GM12878 (cell line): ENCODE results near the gene GABPA. TPM values are rescaled to one million over a fixed set of nuclear protein-coding genes. Genes with fewer than 3 reads are reported as not detected.

Source experiments
- ATAC-seq: fragments of 200-7000 bp; cut with Tn5 transposase; 3 replicates; pipeline ENCODE4 v1.9.1; 2020; ENCODE audit warnings: mild to moderate bottlenecking, moderate library complexity
- BruUV-seq: library from RNA; stranded (reverse); fragments of 400-500 nt; replicated peaks from 2 replicates; lab custom pipeline; 2021; lab: Mats Ljungman, UMichigan
- CTCF ChIA-PET: fragments of 300-600 bp; sonication (Branson Sonifier 250); formaldehyde crosslinking; extraction: SDS; loops from one replicate; lab custom pipeline; 2021; ENCODE audit warnings: inconsistent platforms; lab: Yijun Ruan, JAX
- POLR2A ChIA-PET: fragments of 350-600 bp; formaldehyde crosslinking; extraction: SDS; loops from one replicate; lab custom pipeline; 2021; ENCODE audit warnings: inconsistent platforms; lab: Charles Lee
- RAD21 ChIA-PET: fragments of 300-600 bp; sonication (Branson Sonifier 250); formaldehyde crosslinking; loops from one replicate; lab custom pipeline; 2023; ENCODE audit warnings: antibody characterized with exemption; ENCODE audit not compliant: unreplicated experiment; lab: Charles Lee
- SMC1A ChIA-PET: fragments of 300-600 bp; sonication (Branson Sonifier 250); formaldehyde crosslinking; loops from one replicate; lab custom pipeline; 2023; ENCODE audit not compliant: unreplicated experiment, uncharacterized antibody; lab: Charles Lee
- DNase-seq: peaks from one replicate; pipeline ENCODE4 v3.0.0-alpha.2; 2011; ENCODE audit warnings: low read depth, low spot score
- FAIRE-seq: peaks from 3 replicates; lab custom pipeline; 2011; peaks lifted over from hg19 to GRCh38; lab: Jason Lieb, UNC
- H2AFZ ChIP-seq: 2 replicates; pipeline ENCODE4 v1.6.0; 2011; ENCODE audit warnings: low read depth, low read length, control low read depth; ENCODE audit not compliant: control insufficient read depth
- H3K27ac ChIP-seq: 2 replicates; pipeline ENCODE4 v1.5.1; 2011; ENCODE audit warnings: control low read depth; ENCODE audit not compliant: control insufficient read depth, insufficient read depth
- H3K27me3 ChIP-seq, 2 experiments: replicated peaks in 1 of 2; 2 replicates each; pipeline versions ENCODE4 v1.6.0 to v1.6.1; 2011; ENCODE audit warnings: low read length in 1 of 2; ENCODE audit not compliant: control insufficient read depth in 2 of 2, insufficient read depth in 2 of 2
- H3K36me3 ChIP-seq, 2 experiments: 2 replicates each; pipeline ENCODE4 v1.5.1; 2011; ENCODE audit warnings: low read length in 1 of 2; ENCODE audit not compliant: control insufficient read depth in 2 of 2, insufficient read depth in 2 of 2
- H3K4me1 ChIP-seq: 2 replicates; pipeline ENCODE4 v1.6.1; 2011; ENCODE audit warnings: mild to moderate bottlenecking, low read length, moderate library complexity, mixed read lengths; ENCODE audit not compliant: control insufficient read depth, insufficient read depth
- H3K4me2 ChIP-seq: 2 replicates; pipeline ENCODE4 v1.6.0; 2011; ENCODE audit warnings: control low read depth; ENCODE audit not compliant: control insufficient read depth, insufficient read depth
- H3K4me3 ChIP-seq: fragments of 200-600 bp; sonication (generic); 2 replicates; pipeline ENCODE4 v1.5.1; 2016
- H3K79me2 ChIP-seq: 2 replicates; pipeline ENCODE4 v1.6.0; 2011; ENCODE audit warnings: low read length; ENCODE audit not compliant: control insufficient read depth, insufficient read depth
- H3K9ac ChIP-seq: 2 replicates; pipeline ENCODE4 v1.8.0; 2011; ENCODE audit warnings: low read length, control low read depth, mixed read lengths; ENCODE audit not compliant: control insufficient read depth, insufficient read depth
- H3K9me3 ChIP-seq: replicated peaks from 3 replicates; pipeline ENCODE4 v1.5.1; 2011; ENCODE audit warnings: mild to moderate bottlenecking, low read length; ENCODE audit not compliant: control insufficient read depth, insufficient read depth
- H4K20me1 ChIP-seq: 2 replicates; pipeline ENCODE4 v1.6.0; 2011; ENCODE audit not compliant: control insufficient read depth, insufficient read depth
- CTCF ChIP-seq, 3 experiments: IDR thresholded peaks in 2 of 3; conservative IDR thresholded peaks in 1 of 3; 2 replicates each; pipeline ENCODE4 v1.5.1; 2011; ENCODE audit warnings: low read depth in 3 of 3, low read length in 3 of 3, mild to moderate bottlenecking in 3 of 3, control low read depth in 2 of 3, moderate library complexity in 2 of 3, inconsistent platforms in 1 of 3, mixed read lengths in 1 of 3; ENCODE audit not compliant: control insufficient read depth in 2 of 3, insufficient read depth in 1 of 3; ENCODE audit errors: extremely low read depth in 1 of 3
- EZH2 ChIP-seq: IDR thresholded peaks from 2 replicates; pipeline ENCODE4 v1.6.1; 2012; ENCODE audit warnings: low read depth, mild to moderate bottlenecking, control low read depth, inconsistent platforms, low read length, borderline replicate concordance; ENCODE audit not compliant: control insufficient read depth
- FOXK2 ChIP-seq: fragments of 450-650 bp; IDR thresholded peaks from 2 replicates; pipeline ENCODE4 v1.6.1; 2017; ENCODE audit warnings: mild to moderate bottlenecking, moderate library complexity
- FOXM1 ChIP-seq: IDR thresholded peaks from 2 replicates; pipeline ENCODE4 v1.6.1; 2012; ENCODE audit warnings: low read depth, mild to moderate bottlenecking, inconsistent platforms, low read length, moderate library complexity
- RAD21 ChIP-seq: IDR thresholded peaks from 2 replicates; pipeline ENCODE4 v1.6.1; 2011; ENCODE audit warnings: mild to moderate bottlenecking, low read depth, low read length, moderate library complexity; ENCODE audit not compliant: insufficient read depth
- RBBP5 ChIP-seq: fragments of 200-600 bp; sonication (generic); conservative IDR thresholded peaks from 2 replicates; pipeline ENCODE4 v1.6.1; 2016
- RUNX3 ChIP-seq: IDR thresholded peaks from 2 replicates; pipeline ENCODE4 v1.6.1; 2012; ENCODE audit warnings: low read length, inconsistent platforms
- SMC3 ChIP-seq: IDR thresholded peaks from 2 replicates; pipeline ENCODE4 v1.6.1; 2011; ENCODE audit warnings: low read length, improper control_type of control experiment, borderline replicate concordance
- SUPT20H ChIP-seq: IDR thresholded peaks from 2 replicates; pipeline ENCODE4 v1.6.1; 2011; ENCODE audit warnings: low read depth, mild to moderate bottlenecking, low read length, moderate library complexity, borderline replicate concordance; ENCODE audit not compliant: control insufficient read depth
- ZBTB33 ChIP-seq: fragments of 450-650 bp; IDR thresholded peaks from 2 replicates; pipeline ENCODE4 v1.6.1; 2017; ENCODE audit warnings: mild to moderate bottlenecking
- ZNF592 ChIP-seq: fragments of 450-650 bp; IDR thresholded peaks from 2 replicates; pipeline ENCODE4 v1.6.1; 2017; ENCODE audit warnings: mild to moderate bottlenecking, moderate library complexity
- WGBS: methylation state at CpG from one replicate; pipeline ENCODE4 v1.1.6; 2016; ENCODE audit warnings: low lambda C conversion rate; ENCODE audit not compliant: insufficient replicate concordance, insufficient coverage; ENCODE audit errors: missing lambda C conversion rate; 5-methylcytosine and 5-hydroxymethylcytosine counted together
- in situ Hi-C: fragments of 300-500 bp; cut with MboI; formaldehyde crosslinking; loops from 9 replicates; pipeline ENCODE4 v1.14.3; 2018; ENCODE audit warnings: mixed read lengths
- intact Hi-C: fragments of 100-400 bp; cut with micrococcal nuclease; formaldehyde crosslinking; loops from one replicate; pipeline ENCODE4 v1.14.2; 2022; ENCODE audit not compliant: unreplicated experiment
- polyA plus RNA-seq, 11 experiments: library from polyadenylated mRNA; depleted of rRNA in 4 of 11; unstranded in 6 of 11; stranded (reverse) in 5 of 11; fragments of >200 nt; fragmentation: Nextera tagmentation in 4 of 11; fragmentation: Illumina TruSeq in 1 of 11; extraction: Ambion mirVana in 4 of 11; extraction: Trizol in 1 of 11; gene quantifications; 1 replicate in 1 of 11; 2 replicates in 10 of 11; pipeline versions ENCODE4 v1.2.1 to v1.2.3, GENCODE V29; 2011 to 2016; ENCODE audit warnings: inconsistent platforms in 2 of 11, missing spikeins in 2 of 11, low read depth in 1 of 11
- total RNA-seq, 4 experiments: library from RNA; depleted of rRNA in 3 of 4; stranded (reverse); fragments of >200 nt in 3 of 4; fragmentation: Illumina TruSeq in 1 of 4; extraction: Trizol in 1 of 4; gene quantifications; 2 replicates each; pipeline versions ENCODE4 v1.2.1 to v1.2.3, GENCODE V29; 2013 to 2021

Gene GABPA
- total and polyA plus RNA-seq, 10 of the 15 experiments (the other 5 are each of a cell fraction or from before 2014, with no cell fraction given), result 7.6 to 25.6 (median 22.9) TPM

GRCh38 chr21:25701529-25701928 lies 33.2 kb upstream of the GABPA start (continued):
- TF ChIP-seq SUPT20H (no peak), FOXM1 (no peak)

- POLR2A ChIA-PET, result no interaction called here
- BruUV-seq, result no TSS peak
- H3K4me3 ChIP-seq, result no peak overlapping the region
Observed at GRCh38 chr21:25708467-25709065, 26.2 kb upstream of the GABPA start.

More at GRCh38 chr21:25708467-25709065, 26.2 kb upstream of the GABPA start:
- ATAC-seq, result peak; percentile 63
- Histone ChIP-seq H2AFZ (no peak overlapping the region; the same call in 1 of the 2 replicates), H3K79me2 (no peaks in the 10 kb centered on the region), H3K4me1 (no peaks in the 10 kb centered on the region), H3K9me3 (no peaks in the 10 kb centered on the region), H3K27ac (no peak overlapping the region), H3K36me3 (peaks cover 0 to 2% of the 10 kb centered on the region in 2 experiments; a peak in 1 of 4 replicates), H4K20me1 (no peaks in the 10 kb centered on the region), H3K9ac (no peak overlapping the region), H3K4me2 (no peak overlapping the region), H3K27me3 (no peaks in the 10 kb centered on the region)
- in situ Hi-C loops, result loop anchor here (5.0 kb wide), 1 partner anchor 101 kb away; the partner anchor contains the start of gene MRPL39
- no peak for FAIRE-seq
- SMC1A ChIA-PET, result interaction anchor here (1.5 to 4.3 kb wide), 2 partner anchors 11 to 99 kb away, joined by 3 to 32 read pairs; no protein-coding TSS in a partner anchor
- intact Hi-C loops, result loop anchor here (1.0 kb wide), 1 partner anchor 100 kb away; no protein-coding TSS in a partner anchor
- CTCF ChIA-PET, result interaction anchor here (0.8 to 4.3 kb wide), 13 partner anchors 9 to 425 kb away, joined by 3 to 70 read pairs (median 5); partner anchors contain the start of gene JAM2
- TF ChIP-seq RUNX3 (no peak), FOXK2 (no peak), RBBP5 (no peak), CTCF (IDR thresholded peaks at IDR 0.05 in 2 of 3, conservative IDR thresholded peaks at IDR 0.05 in 1 of 3; ENCODE audit: control insufficient read depth in 2 of 3, extremely low read depth in 1 of 3, insufficient read depth in 1 of 3, low read depth in 3 of 3, low read length in 3 of 3) (peak; percentile 66 to 74 (median 72)), EZH2 (no peak), ZNF592 (no peak), SMC3 (peak; percentile 82), RAD21 (peak; percentile 75), ZBTB33 (no peak)
- TF ChIP-seq, all 136 proteins: peak for 3
- no peak for DNase-seq
- WGBS, result 50% methylated on average over 7 of the region's 7 CpGs
- RAD21 ChIA-PET, result interaction anchor here (1.0 to 2.1 kb wide), 4 partner anchors 94 to 321 kb away, joined by 3 to 7 read pairs (median 3); no protein-coding TSS in a partner anchor
